Measurements from ENCODE around the gene IRF2BPL.

IRF2BPL gene

DNA sequence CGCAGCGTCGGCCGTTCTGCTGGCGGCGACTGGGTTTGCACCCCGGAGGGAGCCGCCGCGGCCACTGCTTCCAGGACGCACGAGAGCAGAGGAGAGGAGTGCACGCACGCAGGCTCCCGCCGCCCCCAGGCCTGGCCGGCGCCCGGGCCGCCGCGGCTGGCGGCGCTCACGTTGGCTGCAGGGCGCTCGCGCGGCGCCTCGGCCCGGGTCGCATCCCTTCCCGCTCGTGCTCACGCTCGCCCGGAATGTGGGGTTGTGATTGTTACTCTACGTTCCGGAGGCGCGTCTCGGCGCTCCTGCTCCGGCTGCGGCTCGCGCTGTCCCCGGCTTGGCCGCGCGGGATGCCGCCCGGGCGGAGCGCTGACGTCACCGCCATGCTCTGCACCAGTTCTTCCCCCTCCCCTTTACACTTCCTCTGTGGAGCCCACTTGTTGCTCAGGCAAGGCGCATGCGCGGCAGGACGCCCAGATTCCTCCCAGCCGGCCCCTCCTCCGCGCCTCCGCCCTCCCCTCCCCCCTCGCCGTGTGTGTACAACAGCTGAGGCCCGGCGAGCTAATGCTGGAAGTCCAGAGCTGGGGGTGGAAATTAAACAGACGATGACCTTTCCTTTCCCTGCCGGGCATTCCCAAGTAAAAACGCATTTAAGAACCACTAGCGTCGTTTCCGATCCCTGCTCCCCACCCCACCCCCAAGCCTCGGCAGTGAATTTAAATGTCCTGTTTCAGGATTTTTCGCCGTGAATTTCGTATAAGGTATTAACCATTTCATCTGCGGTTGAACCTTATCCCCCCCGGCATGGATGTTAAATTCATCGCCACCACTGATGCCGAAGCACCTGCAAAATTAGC lies at the start of gene IRF2BPL:
TSS of gene IRF2BPL (minus strand) at position 325 of the 848 bp plus-strand sequence. CDS start 916 bp downstream, outside the sequence.
- peak; percentile 85 for DNase-seq (ENCODE audit: low read depth)

DNA sequence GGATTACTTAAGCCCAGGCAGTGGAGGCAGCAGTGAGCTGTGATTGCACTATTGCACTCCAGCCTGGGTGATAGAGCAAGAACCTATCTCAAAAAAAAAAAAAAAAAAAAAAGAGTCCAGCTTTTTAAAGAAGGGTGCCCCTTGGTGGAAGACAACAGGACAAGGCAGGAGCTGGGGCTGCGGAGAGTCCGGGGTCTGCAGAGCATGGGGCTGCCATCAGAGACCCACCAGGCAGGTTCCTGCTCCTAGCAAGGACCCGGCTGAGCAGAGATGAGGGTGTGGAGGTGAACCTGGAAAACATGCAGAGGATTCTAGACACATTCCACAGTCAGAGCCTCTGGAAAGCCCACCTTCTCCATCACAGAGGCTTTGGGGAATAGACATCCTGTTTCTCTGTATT lies 48.5 kb upstream of the IRF2BPL start:
- DNase-seq (ENCODE audit: low read depth), result no peak

DNA sequence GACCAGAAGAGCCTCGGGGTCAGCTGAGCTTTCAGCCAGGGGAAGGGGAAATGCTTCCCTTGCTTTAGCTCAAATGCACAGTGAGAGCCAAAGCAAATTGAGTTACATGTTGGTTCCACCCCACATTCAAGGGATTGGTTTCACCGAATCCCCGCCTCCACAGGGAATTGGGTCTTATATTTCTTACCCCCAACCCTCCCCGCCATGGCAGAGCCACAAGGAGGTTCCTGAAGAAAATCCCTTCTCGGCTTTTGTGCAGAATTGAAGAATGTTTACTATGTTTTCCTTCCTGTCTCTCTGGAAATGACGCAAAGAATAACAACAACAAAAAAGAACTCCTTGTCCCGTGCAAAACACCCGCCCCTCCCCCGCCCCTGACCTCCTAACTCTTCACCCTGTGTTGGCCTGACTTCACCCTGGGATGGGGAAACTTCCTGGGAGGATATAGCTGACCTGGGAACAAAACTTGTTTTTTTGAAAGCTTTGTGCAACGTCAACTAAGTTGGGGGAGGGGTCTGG lies 47.7 kb upstream of the IRF2BPL start:
- no peak for DNase-seq (ENCODE audit: low read depth)

DNA sequence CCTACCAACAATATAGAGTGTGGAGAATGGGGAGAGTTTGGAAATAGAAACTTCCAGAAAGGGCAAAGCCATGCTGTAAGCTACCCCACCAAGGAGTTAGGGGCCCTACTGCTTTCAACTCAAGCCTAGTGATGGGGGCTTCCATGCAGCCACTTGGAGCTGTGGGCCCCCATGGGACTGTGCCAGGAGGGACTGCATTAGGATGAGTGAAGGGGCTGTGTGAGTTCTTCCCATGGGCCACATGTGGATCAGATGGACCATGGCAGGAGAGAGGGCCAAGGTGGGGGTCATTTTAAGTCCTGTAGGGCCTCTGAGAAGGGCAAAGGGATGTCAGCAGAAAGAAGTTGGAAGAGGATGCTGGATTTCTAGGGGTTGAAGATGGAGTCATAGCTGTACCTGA lies 46.5 kb upstream of the IRF2BPL start:
- no peak for DNase-seq (ENCODE audit: low read depth)

DNA sequence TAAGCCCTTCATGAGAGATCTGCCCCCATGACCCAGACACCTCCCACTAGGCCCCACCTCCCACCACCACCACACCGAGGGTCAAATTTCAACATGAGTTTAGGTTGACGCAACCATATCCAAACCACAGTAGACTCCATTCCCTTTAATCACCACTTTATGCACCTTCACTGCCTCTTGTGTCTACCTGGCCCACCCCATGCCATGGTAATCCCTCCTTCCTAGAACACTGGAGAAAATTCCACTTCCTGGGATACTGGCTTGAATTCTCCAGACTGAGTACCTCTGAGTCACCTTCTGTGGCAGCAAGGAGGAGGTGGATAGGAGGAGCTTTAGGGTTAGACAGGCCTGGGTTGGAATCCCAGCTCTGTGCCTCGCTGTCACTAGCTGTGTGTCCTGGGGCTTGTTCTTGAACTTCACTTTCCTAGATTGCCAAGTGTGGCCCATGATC lies 43.5 kb upstream of the IRF2BPL start:
- DNase-seq (ENCODE audit: low read depth), result no peak

DNA sequence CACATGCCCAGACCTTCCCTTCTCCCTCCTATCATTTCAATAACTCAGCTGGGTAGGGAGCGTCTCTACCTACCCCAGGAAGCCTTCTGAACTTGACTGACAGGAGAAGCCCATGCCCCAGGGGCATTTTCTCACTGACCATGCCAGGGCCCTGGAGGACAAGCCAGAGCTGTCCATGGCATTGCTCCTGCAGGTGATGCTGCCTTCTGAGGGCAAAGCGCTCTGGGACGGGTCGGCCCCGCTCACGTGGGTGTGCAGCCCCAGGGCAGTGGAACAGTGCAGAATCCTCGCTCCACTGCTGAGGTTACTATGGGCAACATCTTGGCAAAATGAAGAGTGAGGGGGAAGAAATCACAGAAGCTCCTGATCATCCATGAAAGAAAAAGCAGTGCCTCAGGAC lies 41.0 kb upstream of the IRF2BPL start:
- DNase-seq (ENCODE audit: low read depth), result no peak

DNA sequence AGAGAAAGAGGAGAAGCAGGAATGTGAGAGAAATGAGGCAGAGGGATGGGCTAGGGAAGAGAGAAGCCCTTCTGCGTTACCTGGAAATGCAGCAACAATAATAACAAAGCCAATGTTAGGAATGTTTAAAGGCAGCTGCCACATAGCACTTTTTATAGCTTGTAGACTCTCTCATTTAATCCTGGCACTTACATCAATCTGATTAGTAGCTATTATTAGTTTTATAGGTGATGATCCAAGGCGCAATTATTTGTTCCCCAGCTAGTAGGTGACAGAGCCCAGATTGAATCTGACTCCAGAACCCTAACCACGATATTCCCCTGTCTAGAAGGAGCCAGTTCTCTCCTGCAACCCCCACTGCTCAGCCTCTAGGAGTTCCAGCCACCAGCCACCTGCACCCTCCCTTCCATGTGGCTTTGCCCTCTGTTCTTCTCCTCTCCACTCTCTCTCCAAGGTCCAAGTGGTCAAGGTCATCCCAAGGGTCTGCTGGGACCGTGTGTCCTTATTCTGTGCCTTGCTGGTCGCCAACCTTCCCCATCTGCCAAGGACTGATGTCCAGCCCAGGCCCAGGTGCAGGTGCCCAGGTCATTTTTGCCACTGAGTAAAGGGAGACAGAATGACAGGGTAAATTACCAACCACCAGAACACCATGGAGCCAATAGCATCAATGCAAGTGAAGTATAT lies 40.2 kb upstream of the IRF2BPL start:
- no peak for DNase-seq (ENCODE audit: low read depth)

DNA sequence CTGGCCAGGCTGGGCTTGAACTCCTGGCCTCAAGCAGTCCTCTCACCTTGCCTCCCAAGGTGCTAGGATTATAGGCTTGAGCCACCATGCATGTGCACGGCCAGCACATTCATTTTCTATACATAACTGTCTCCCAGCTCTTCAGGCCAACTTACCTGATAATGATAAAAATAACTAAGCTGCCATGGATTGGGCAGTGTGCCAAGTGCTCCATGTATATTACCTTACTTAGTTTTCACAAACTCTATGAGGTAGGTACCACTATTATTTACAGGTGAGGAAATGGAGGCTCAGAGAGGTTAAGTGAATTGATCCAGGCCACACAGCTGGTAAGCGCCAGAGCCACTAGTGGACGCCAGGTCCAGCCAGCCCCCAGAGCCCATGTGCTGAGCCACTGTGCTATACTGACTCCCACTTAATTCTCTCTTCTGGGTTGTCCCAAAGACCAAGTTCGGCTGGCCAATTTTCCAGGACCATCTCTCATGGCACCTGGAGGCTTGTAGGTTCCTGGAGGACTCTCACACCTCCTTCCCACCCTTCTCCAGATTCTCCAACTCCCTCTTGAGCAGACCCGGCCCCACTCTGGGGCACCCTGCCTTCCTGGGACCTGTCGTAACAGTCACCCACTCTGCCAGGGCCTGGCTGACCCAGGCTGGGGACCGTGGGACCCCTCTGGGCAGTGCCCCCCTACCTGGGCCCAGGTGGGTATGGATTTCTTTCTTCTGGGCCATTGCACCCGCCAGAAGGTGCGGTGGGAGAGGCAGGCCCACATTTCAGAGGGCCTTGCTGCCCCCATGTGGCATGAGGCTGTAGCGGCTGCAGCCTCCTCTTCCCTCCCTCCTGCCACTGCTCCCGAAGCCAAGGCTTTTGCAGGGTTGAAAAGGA lies 39.4 kb upstream of the IRF2BPL start:
- DNase-seq (ENCODE audit: low read depth), result no peak

DNA sequence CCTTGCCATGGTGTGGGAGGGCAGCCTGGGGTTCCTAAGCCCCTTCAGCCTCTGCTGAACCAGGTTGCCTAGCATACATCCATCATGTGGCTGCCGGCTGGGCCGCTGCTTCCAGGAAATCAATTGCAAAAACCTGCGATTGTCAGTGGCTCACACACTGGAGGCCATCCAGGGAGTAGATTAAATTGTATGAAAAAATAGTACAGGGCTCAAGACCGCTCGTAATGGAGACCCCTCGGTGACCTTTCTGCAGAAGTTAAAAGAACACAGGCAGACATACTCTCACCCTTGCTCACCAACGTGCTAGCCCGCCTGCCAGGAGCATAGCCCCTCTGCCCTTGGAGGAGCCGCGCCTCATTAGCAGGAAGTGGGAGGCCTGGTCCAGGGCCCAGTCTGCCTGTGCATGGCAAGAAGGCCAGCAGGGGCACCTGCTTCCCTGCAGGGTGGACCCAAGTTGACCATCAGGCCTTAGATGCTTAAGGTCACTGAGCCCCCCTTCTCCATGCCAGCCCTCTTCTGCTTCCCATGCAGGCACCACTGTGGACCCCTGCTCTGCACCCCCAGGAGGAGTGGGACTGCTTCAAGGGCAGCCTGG lies 38.2 kb upstream of the IRF2BPL start:
- DNase-seq (ENCODE audit: low read depth), result no peak

DNA sequence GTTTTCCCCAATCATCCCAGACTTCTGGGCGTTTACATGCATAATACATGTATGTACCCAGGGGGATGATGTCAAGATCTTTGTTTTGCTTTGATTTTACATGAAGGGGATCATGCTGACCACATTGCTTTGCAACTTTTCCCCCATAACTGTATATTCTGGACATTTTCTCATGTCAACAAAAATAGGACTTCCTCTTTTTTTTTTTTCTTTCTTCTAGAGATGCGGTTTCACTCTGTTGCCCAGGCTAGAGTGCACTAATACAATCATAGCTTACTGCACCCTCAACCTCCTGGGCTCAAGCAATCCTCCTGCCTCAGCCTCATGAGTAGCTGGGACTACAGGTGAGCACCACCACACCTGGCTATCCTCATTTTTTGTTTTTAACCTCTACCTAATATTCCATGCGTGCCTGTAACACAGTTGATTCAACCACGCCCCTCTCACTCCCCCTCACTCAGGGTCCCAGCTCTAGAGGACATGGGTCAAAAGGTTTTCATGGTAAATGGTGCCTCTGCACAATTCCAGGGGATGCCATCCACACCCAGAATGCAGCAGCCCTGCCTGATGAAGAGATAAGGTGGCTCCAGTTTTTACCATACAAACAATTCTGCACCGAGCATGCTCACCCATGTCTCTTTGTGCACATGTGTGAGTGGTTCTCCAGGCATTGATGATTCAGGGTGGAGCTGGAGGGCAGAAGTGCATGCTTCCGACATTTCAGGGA lies 37.5 kb upstream of the IRF2BPL start:
- no peak for DNase-seq (ENCODE audit: low read depth)

DNA sequence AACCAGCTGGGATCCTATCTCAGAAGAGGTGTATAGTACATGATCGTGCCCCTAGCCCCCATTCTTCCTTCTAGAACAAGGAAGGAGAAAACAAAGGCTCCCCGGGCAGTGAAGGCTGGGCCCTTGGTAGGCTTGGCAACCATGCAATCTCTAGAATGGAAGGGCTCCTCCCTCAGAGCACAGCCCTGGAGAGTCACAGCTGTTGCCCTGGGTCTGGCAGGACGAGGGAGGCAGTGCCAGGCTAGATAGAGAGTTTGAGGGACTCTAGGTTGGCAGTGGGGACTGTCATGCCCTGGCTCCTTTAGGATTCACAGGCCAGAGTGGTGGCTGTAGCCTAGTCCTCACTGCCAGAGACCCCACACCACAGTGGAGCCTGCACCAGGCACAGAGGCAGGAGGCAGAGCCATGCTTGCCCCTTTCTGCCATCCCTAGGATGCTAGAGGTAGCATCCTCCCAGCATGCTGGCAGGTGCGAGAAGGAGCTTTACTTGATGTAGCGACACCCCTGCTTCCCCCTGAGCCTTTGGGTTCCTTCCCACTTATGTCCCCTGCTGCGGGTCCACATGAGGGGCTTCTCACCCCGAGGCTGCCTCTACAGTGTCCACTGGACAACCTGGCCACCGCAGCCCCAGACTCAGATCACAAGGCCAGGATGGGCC lies 36.1 kb upstream of the IRF2BPL start:
- no peak for DNase-seq (ENCODE audit: low read depth)

DNA sequence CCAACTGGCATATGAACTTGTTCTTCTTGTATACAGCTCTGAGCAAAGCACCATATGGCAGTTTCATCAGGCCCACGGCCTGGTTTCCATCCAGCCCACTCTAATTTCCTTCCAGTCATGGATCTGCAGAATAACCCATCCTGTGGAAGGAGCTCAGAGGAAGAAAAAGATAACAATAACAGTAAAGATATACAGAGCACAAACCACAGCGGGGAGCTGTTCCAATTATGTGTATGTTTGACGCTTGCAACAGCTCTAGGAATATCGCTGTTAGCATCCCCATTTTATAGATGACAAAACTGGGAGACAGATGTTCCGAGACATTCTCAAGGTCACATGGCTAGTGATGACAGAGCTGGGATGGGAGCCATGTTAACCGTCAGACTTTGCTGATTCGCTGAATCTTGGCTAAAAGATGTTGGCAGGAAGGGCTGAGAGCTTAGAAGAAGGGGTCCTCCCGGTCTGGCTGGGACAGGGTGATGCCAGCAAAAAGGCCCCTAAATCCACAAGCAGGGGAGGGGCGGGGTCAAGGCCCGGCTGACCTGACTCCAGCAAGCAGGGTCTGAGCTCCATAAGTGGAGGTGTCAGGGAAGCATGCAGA lies 35.2 kb upstream of the IRF2BPL start:
- DNase-seq (ENCODE audit: low read depth), result no peak

DNA sequence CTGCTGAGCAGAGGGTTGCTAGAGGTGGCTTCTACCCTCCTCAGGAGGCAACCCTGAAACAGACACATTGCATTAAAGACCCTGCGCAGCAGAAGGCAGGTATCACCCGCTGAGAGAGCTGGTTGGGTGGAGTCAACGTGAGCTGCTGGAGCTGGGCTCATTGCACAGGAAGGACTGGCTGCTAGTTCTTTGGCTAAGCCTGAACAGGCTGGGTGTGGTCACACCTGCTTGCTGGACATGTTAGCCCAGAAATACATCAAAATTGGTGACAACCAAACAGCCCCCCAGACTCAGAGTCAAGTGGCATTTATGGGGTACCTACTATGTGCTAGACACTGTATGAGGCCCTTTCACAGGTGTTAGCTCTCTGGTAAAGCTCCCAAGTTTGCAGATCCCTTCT lies 33.8 kb upstream of the IRF2BPL start:
- no peak for DNase-seq (ENCODE audit: low read depth)

DNA sequence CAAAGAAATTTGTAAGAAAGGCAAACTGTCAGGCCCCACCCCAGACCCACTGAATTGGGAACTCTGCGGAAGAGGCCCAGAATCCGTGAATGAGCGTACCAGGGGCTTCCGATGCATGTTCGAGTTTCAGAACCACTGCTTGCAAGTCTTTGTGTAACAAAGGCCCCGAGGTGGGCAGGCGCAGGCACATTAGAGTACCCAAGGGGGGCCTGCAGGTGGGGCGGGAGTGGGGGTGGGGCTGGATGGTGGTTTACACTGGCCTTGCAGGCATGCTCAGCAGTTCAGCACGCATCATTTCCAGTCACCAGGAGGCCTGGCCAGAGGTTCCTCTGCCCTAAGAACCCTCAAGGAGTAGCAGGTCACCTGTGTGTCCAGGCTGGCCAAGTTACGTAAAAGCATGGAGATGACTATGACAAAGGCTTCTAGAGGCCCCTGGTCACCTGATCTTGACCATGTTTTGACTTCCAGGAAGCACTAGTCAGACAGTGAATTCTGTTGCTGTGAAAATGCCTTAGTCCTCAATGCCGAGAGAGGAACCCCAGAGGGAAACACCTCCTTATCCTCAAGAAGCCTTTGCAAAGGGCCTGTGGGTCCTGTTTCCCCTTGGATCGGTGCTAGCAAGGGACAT lies 33.2 kb upstream of the IRF2BPL start:
- DNase-seq (ENCODE audit: low read depth), result no peak

DNA sequence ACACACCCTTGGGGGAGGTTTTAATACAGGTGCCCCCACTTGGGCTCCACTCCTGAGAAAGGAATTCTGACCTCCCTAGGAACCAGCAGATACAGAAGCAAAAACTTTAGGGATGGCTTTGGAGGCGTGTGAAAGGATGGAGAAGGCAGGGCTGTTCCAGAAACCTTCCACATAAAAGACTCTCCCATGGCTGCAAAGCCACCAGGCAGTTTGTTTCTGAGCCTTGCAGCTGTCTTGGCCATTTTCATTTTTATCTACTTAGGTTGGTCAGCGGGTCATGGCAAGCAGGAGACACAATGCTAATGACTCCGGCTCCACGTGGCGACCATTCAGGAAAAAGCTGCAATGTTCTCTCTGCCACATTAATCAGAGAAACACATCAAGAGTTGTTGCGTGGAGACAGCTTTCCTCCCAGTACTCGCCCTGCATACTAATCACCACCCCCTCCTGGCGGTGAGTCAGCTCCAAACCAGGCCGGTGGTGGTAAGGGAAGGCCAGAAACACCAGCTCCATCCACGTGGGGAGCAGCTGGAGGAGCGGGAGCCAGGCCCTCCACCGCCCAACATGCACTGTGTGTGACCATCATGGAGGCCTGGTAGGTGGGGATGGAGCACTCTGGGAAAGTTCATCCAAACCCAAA lies 30.9 kb upstream of the IRF2BPL start:
- no peak for DNase-seq (ENCODE audit: low read depth)

DNA sequence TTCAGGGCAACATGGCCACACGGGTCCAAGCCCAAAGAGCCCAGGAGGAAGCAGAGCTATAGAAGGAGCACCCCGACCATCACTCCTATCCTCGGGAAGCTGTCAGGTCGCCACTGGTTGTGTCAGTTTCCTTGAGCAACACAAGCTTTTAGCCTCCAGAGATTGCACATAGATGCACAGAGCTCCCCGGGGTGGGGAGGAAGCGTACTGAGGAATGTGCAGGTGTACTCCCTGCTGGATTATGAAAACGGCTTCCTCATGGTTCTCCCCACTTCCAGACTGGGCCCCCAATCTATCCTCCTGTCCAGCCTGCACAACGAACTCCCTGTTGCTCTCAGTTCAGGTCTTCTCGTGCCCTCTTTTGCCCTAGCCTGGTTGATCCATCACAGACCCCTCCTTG lies 30.3 kb upstream of the IRF2BPL start:
- DNase-seq (ENCODE audit: low read depth), result no peak

DNA sequence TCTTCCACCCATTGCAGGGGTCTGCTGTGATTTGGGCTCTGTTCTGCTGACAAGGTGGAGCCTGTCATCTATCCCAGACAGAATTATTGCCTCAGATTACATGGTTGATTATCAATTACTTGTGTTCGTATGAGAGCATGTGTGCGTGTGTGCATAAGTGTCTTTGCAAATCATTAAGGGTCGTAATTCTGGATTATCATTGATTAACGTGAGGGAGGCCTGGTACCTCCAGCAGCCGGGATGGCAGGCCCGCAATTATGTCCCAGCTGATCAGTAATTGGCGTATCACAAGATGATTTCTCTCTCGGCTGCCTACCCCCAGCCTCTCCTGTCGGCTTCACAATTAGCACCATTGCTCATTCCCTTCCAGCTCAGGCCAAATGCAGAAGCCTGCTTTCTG lies 29.6 kb upstream of the IRF2BPL start:
- no peak for DNase-seq (ENCODE audit: low read depth)

DNA sequence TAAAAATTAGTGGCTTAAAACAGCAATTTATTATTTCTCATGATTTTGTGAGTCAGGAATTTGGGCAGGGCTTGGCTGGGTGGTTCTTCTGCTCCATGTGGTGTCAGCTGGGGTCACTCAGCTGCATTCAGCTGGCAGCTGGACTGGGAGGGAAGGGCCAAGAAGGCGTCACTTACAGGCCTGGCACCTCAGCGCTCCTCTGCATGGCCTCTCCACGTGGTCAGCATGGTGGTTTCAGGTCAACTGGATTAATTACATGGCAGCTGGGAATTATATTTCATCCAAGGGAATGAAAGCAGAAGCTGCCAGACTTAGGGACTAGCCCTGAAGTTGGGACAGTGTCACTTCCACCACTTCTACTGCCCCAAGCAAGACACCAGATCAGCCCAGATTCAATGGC lies 27.5 kb upstream of the IRF2BPL start:
- no peak for DNase-seq (ENCODE audit: low read depth)

DNA sequence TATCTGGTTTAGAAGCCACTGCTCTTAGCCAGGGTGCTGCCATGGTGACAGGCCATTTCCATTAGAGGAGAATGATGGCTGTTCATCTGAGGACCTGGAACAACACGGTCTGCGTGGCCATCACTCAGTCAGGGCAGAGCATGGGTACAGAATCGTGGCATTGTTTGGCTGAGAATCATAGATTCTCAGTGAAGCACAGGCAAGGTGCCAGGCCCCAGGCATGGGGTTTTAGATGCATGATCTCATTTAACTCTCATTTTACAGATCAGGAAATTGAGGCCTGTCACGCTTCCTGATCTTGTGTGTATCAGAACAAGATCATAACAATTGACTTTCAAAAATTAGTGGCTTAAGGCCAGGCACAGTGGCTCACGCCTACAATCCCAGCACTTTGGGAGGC lies 26.8 kb upstream of the IRF2BPL start:
- no peak for DNase-seq (ENCODE audit: low read depth)
